Heart left ventricle (tissue), 16 donors: ENCODE data around the gene SOCS3. TPM values are rescaled to one million over a fixed set of nuclear protein-coding genes. Genes with fewer than 3 reads are reported as not detected.

Experiments
- ATAC-seq, 4 donors: fragments of 200-7000 bp; cut with Tn5 transposase; one replicate each; pipeline ENCODE4 v1.9.1; 2020 to 2022; ENCODE audit warnings: moderate library complexity in 4 of 4, mild to moderate bottlenecking in 3 of 4, moderate number of reproducible peaks in 1 of 4
- DNase-seq, 5 donors: peaks; one replicate each; pipeline ENCODE4 v3.0.0-alpha.2; 2020
- H3K27ac ChIP-seq, 12 donors: fragments of 200-600 bp; sonication (generic) in 4 of 12; one replicate each; pipeline versions ENCODE4 v1.5.0 to v1.8.0; 2016 to 2022; ENCODE audit warnings: mild to moderate bottlenecking in 2 of 12
- H3K27me3 ChIP-seq, 9 donors: fragments of 200-600 bp; sonication (generic) in 2 of 9; one replicate each; pipeline versions ENCODE4 v1.5.1 to v1.8.0; 2016 to 2022; ENCODE audit warnings: mild to moderate bottlenecking in 3 of 9
- H3K36me3 ChIP-seq, 9 donors: fragments of 200-600 bp; sonication (generic) in 2 of 9; one replicate each; pipeline versions ENCODE4 v1.5.0 to v1.8.0; 2018 to 2022; ENCODE audit warnings: mild to moderate bottlenecking in 2 of 9
- H3K4me1 ChIP-seq, 12 donors: fragments of 200-600 bp; sonication (generic) in 4 of 12; one replicate each; pipeline versions ENCODE4 v1.5.0 to v1.8.0; 2016 to 2022; ENCODE audit warnings: mild to moderate bottlenecking in 3 of 12
- H3K4me3 ChIP-seq, 12 donors: fragments of 200-600 bp; sonication (generic) in 4 of 12; one replicate each; pipeline versions ENCODE4 v1.5.0 to v1.8.0; 2017 to 2022; ENCODE audit warnings: mild to moderate bottlenecking in 9 of 12, moderate library complexity in 4 of 12
- H3K9me3 ChIP-seq, 12 donors: fragments of 200-600 bp; sonication (generic) in 4 of 12; one replicate each; pipeline versions ENCODE4 v1.5.0 to v1.8.0; 2016 to 2022; ENCODE audit warnings: mild to moderate bottlenecking in 1 of 12
- CTCF ChIP-seq, 12 donors: fragments of 200-600 bp; sonication (generic) in 4 of 12; IDR thresholded peaks; one replicate each; pipeline versions ENCODE4 v1.5.0 to v1.8.0; 2018 to 2022; ENCODE audit warnings: antibody characterized with exemption in 12 of 12, mild to moderate bottlenecking in 5 of 12
- POLR2A ChIP-seq, 2 donors: fragments of 450-650 bp; IDR thresholded peaks; one replicate each; pipeline ENCODE4 v1.6.1; 2017; ENCODE audit warnings: antibody characterized with exemption in 2 of 2, mild to moderate bottlenecking in 2 of 2, moderate library complexity in 2 of 2
- WGBS, 4 donors: extraction: QIAGEN DNeasy Blood & Tissue Kit in 2 of 4; methylation state at CpG; one replicate each; pipeline versions ENCODE4 v1.1.5 to v1.1.7; 2013 to 2018; 5-methylcytosine and 5-hydroxymethylcytosine counted together
- intact Hi-C, 10 donors: fragments of 100-400 bp; cut with DNase I; formaldehyde crosslinking; loops; one replicate each; pipeline versions ENCODE4 v1.11.1 to v1.14.2; 2022
- polyA plus RNA-seq, 2 donors: library from polyadenylated mRNA; stranded (reverse); fragments of 200-250 nt; gene quantifications; one replicate each; pipeline ENCODE4 v1.2.3, GENCODE V29; 2013
- total RNA-seq, 9 donors: library from RNA; depleted of rRNA in 2 of 9; stranded (reverse); fragments of >200 nt in 2 of 9; fragmentation: NEBNext Ultra II Directional in 3 of 9; extraction: Animal tissue kit (Norgen Biotek cat#: 25700) in 3 of 9; gene quantifications; one replicate each; pipeline versions ENCODE4 v1.1.0 to v1.2.4, GENCODE V29; 2016 to 2023
- donor health status: ischemic (EF 13 %, LVEDD 7.1; RV severe dilation, severe dysfunction).
- donor health status: healthy with polysubstance abuse.
- donor health status: DM: no; HTN: yes; CAD: no.
- donor health status: DM: no; HTN: no; CAD: no.
- donor health status: ischemic (EF 25% LVEDD 6.9; RV normal size, moderate dysfunction).
- donor health status: ischemic (EF 25% LVEDD 5.7; RV mildly dilated, moderate dysfunction).
- donor health status: healthy.
- donor health status: DM: yes; HTN: yes; CAD: no.
- donor health status: ischemic (EF 35%, LVEDD 5.7; RV mildly dilated, moderate dysfunction).
- donor health status: nonischemic (EF 11% LVEDD 7.7; RV severe dilation, severe dysfunction).
- donor health status: DM: yes; HTN: yes; CAD: no.
- donor health status: PGD.
- donor health status: ischemic (EF 29% LVEDD 5.4; RV normal size, mild dysfunction).
- donor health status: nonischemic (EF 23%, LVEDD 6.1; RV moderate dilation, normal function).

SOCS3 gene
- total and polyA plus RNA-seq, 11 donors, result 4.6 to 134 (median 15.9) TPM

- ATAC-seq (no peak), DNase-seq (peak in 1 of 5 donors; percentile 58)
- peak overlapping the region in 2 of 12 donors; percentile 43 to 44 for H3K27ac ChIP-seq
Measured at GRCh38 chr17:78329263-78330059, 30.4 kb downstream of the SOCS3 start.

GRCh38 chr17:78327880-78328279, 32.0 kb downstream of the SOCS3 start:
- ATAC-seq (no peak), DNase-seq (peak in 1 of 5 donors; percentile 24)
- Histone ChIP-seq H3K9me3 (no peaks in the 10 kb centered on the region), H3K27me3 (no peaks in the 10 kb centered on the region), H3K36me3 (no peaks in the 10 kb centered on the region), H3K4me1 (peaks cover 0 to 59% (median 29%) of the 10 kb centered on the region in 12 donors), H3K4me3 (no peak overlapping the region), H3K27ac (no peak overlapping the region)
- WGBS, 4 donors, result 93 to 96% (median 95%) methylated on average over 5 of the region's 5 CpGs
- intact Hi-C loops, result no loop called here
- TF ChIP-seq POLR2A (IDR thresholded peaks at IDR 0.05) (no peak), CTCF (IDR thresholded peaks at IDR 0.05) (no peak)

More at GRCh38 chr17:78329263-78330059, 30.4 kb downstream of the SOCS3 start:
- intact Hi-C loops, result no loop called here
- H3K4me3 ChIP-seq, result no peak overlapping the region
- no peaks in the 10 kb centered on the region for H3K27me3 ChIP-seq
- no peak for TF ChIP-seq POLR2A (IDR thresholded peaks at IDR 0.05)
- no peak for TF ChIP-seq CTCF (IDR thresholded peaks at IDR 0.05)
- no peaks in the 10 kb centered on the region for H3K36me3 ChIP-seq
- peaks cover 0 to 51% (median 14%) of the 10 kb centered on the region in 12 donors for H3K4me1 ChIP-seq
- H3K9me3 ChIP-seq, result no peaks in the 10 kb centered on the region
- WGBS, 4 donors, result 82 to 87% (median 83%) methylated on average over 13 to 16 of the region's 16 CpGs

- DNase-seq, result peak; percentile 58 to 84 (median 78)
- intact Hi-C loops, result loop anchor here in 2 of 10 donors (2.0 kb wide), 2 partner anchors 16 to 36 kb away; partner anchors contain the start of gene SOCS3 (in 1 of the 2)
- Histone ChIP-seq H3K9me3 (no peaks in the 10 kb centered on the region), H3K27ac (peak overlapping the region; percentile 78 to 98 (median 86)), H3K4me1 (peaks cover 0 to 57% (median 37%) of the 10 kb centered on the region in 12 donors), H3K27me3 (no peaks in the 10 kb centered on the region), H3K36me3 (no peaks in the 10 kb centered on the region), H3K4me3 (peak overlapping the region in 5 of 12 donors; percentile 6 to 34 (median 13))
- TF ChIP-seq POLR2A (IDR thresholded peaks at IDR 0.05) (no peak), CTCF (IDR thresholded peaks at IDR 0.05) (no peak)
- ATAC-seq, result peak; percentile 7 to 62 (median 48)
- 55 to 67% (median 59%) methylated on average over 16 to 20 of the region's 20 CpGs for WGBS, 4 donors
Measured at GRCh38 chr17:78325076-78325687, 34.7 kb downstream of the SOCS3 start.
